Neuron (in vitro differentiated cells): Measurements from ENCODE around the gene VPS8.

Experiments used
- H2AFZ ChIP-seq: one replicate; pipeline ENCODE4 v1.6.1; 2013; ENCODE audit warnings: low read depth, mild to moderate bottlenecking, inconsistent platforms, low read length, moderate library complexity
- H3K27me3 ChIP-seq: one replicate; pipeline ENCODE4 v1.6.1; 2013; ENCODE audit warnings: low read length; ENCODE audit not compliant: insufficient read depth
- H3K36me3 ChIP-seq: one replicate; pipeline ENCODE4 v1.6.1; 2013; ENCODE audit warnings: low read length; ENCODE audit not compliant: insufficient read depth
- H3K4me1 ChIP-seq: one replicate; pipeline ENCODE4 v1.6.1; 2013; ENCODE audit warnings: low read length; ENCODE audit not compliant: insufficient read depth
- H3K4me3 ChIP-seq: 2 replicates; pipeline ENCODE4 v1.5.1; 2013; ENCODE audit warnings: mild to moderate bottlenecking, low read length, moderate library complexity
- H3K9me3 ChIP-seq: one replicate; pipeline ENCODE4 v1.6.1; 2013; ENCODE audit warnings: low read length

Gene VPS8

GRCh38 chr3:184807549-184807948 is 4.4 kb upstream of the VPS8 start:
- Histone ChIP-seq H3K9me3 (no peaks in the 10 kb centered on the region), H3K4me3 (no peak overlapping the region), H2AFZ (no peak overlapping the region)

GRCh38 chr3:184808021-184808420 is 3.9 kb upstream of the VPS8 start:
- no peak overlapping the region for H3K4me3 ChIP-seq
- peaks cover 5% of the 10 kb centered on the region for H3K4me1 ChIP-seq
- H3K9me3 ChIP-seq = no peaks in the 10 kb centered on the region

More at GRCh38 chr3:184807549-184807948, 4.4 kb upstream of the VPS8 start:
- H3K27me3 ChIP-seq = peaks cover 4% of the 10 kb centered on the region
- H3K36me3 ChIP-seq = no peaks in the 10 kb centered on the region
- H3K4me1 ChIP-seq = peaks cover under 1% of the 10 kb centered on the region

GRCh38 chr3:184810146-184810545 is 1.8 kb upstream of the VPS8 start:
- Histone ChIP-seq H3K4me3 (no peak overlapping the region), H3K27me3 (peaks cover 4% of the 10 kb centered on the region), H2AFZ (no peak overlapping the region), H3K9me3 (no peaks in the 10 kb centered on the region), H3K4me1 (peaks cover 8% of the 10 kb centered on the region), H3K36me3 (no peaks in the 10 kb centered on the region)

More at GRCh38 chr3:184808021-184808420, 3.9 kb upstream of the VPS8 start:
- Histone ChIP-seq H3K36me3 (no peaks in the 10 kb centered on the region), H3K27me3 (peaks cover 4% of the 10 kb centered on the region), H2AFZ (no peak overlapping the region)

GRCh38 chr3:184811034-184811433 is 932 bp upstream of the VPS8 start:
- Histone ChIP-seq H3K27me3 (peaks cover 4% of the 10 kb centered on the region), H3K9me3 (no peaks in the 10 kb centered on the region), H3K4me3 (no peak overlapping the region), H3K4me1 (peaks cover 8% of the 10 kb centered on the region), H3K36me3 (no peaks in the 10 kb centered on the region), H2AFZ (no peak overlapping the region)

GRCh38 chr3:184811663-184811998 is 335 bp upstream of the VPS8 start:
- peak overlapping the region; percentile 80 for H3K4me3 ChIP-seq
- no peaks in the 10 kb centered on the region for H3K36me3 ChIP-seq
- no peaks in the 10 kb centered on the region for H3K9me3 ChIP-seq
- peaks cover 4% of the 10 kb centered on the region for H3K27me3 ChIP-seq
- H2AFZ ChIP-seq = peak overlapping the region; percentile 89
- H3K4me1 ChIP-seq = peaks cover 8% of the 10 kb centered on the region

GRCh38 chr3:184812662-184813042 is 686 bp downstream of the VPS8 start:
- peaks cover 2% of the 10 kb centered on the region for H3K27me3 ChIP-seq
- no peaks in the 10 kb centered on the region for H3K36me3 ChIP-seq
- H2AFZ ChIP-seq = peak overlapping the region; percentile 89
- H3K4me1 ChIP-seq = peaks cover 8% of the 10 kb centered on the region
- peak overlapping the region; percentile 80 for H3K4me3 ChIP-seq
- no peaks in the 10 kb centered on the region for H3K9me3 ChIP-seq

- H3K36me3 ChIP-seq = no peaks in the 10 kb centered on the region
- H2AFZ ChIP-seq = no peak overlapping the region
- peak overlapping the region; percentile 80 for H3K4me3 ChIP-seq
- peaks cover 8% of the 10 kb centered on the region for H3K4me1 ChIP-seq
- no peaks in the 10 kb centered on the region for H3K27me3 ChIP-seq
- no peaks in the 10 kb centered on the region for H3K9me3 ChIP-seq
Measured at GRCh38 chr3:184813357-184813756, 1.4 kb downstream of the VPS8 start.

GRCh38 chr3:184814214-184814613 is 2.2 kb downstream of the VPS8 start:
- H2AFZ ChIP-seq = no peak overlapping the region
- H3K27me3 ChIP-seq = no peaks in the 10 kb centered on the region
- H3K4me3 ChIP-seq = no peak overlapping the region
- H3K36me3 ChIP-seq = no peaks in the 10 kb centered on the region
- H3K4me1 ChIP-seq = peaks cover 8% of the 10 kb centered on the region
- H3K9me3 ChIP-seq = no peaks in the 10 kb centered on the region

GRCh38 chr3:184815046-184815930 is 3.3 kb downstream of the VPS8 start:
- no peaks in the 10 kb centered on the region for H3K36me3 ChIP-seq
- no peaks in the 10 kb centered on the region for H3K9me3 ChIP-seq
- H2AFZ ChIP-seq = no peak overlapping the region

GRCh38 chr3:184816614-184817013 is 4.6 kb downstream of the VPS8 start:
- Histone ChIP-seq H3K27me3 (no peaks in the 10 kb centered on the region), H3K9me3 (no peaks in the 10 kb centered on the region), H3K4me1 (peaks cover 8% of the 10 kb centered on the region), H2AFZ (no peak overlapping the region), H3K36me3 (no peaks in the 10 kb centered on the region), H3K4me3 (no peak overlapping the region)

More at GRCh38 chr3:184815046-184815930, 3.3 kb downstream of the VPS8 start:
- peaks cover 8% of the 10 kb centered on the region for H3K4me1 ChIP-seq
- no peaks in the 10 kb centered on the region for H3K27me3 ChIP-seq
- no peak overlapping the region for H3K4me3 ChIP-seq

- Histone ChIP-seq H3K9me3 (no peaks in the 10 kb centered on the region), H3K4me1 (no peaks in the 10 kb centered on the region), H2AFZ (no peak overlapping the region), H3K4me3 (no peak overlapping the region), H3K27me3 (no peaks in the 10 kb centered on the region), H3K36me3 (no peaks in the 10 kb centered on the region)
Measured at GRCh38 chr3:184820525-184820924, 8.6 kb downstream of the VPS8 start.

- H3K4me3 ChIP-seq = no peak overlapping the region
- no peak overlapping the region for H2AFZ ChIP-seq
- H3K9me3 ChIP-seq = no peaks in the 10 kb centered on the region
- H3K27me3 ChIP-seq = no peaks in the 10 kb centered on the region
- H3K4me1 ChIP-seq = no peaks in the 10 kb centered on the region
- no peaks in the 10 kb centered on the region for H3K36me3 ChIP-seq
Measured at GRCh38 chr3:184821034-184821433, 9.1 kb downstream of the VPS8 start.

GRCh38 chr3:184822081-184822480 is 10.1 kb downstream of the VPS8 start:
- Histone ChIP-seq H3K27me3 (no peaks in the 10 kb centered on the region), H3K4me3 (no peak overlapping the region), H3K4me1 (no peaks in the 10 kb centered on the region), H3K36me3 (no peaks in the 10 kb centered on the region), H3K9me3 (no peaks in the 10 kb centered on the region), H2AFZ (no peak overlapping the region)

- Histone ChIP-seq H3K9me3 (no peaks in the 10 kb centered on the region), H2AFZ (no peak overlapping the region), H3K36me3 (peaks cover 2% of the 10 kb centered on the region), H3K4me1 (no peaks in the 10 kb centered on the region), H3K4me3 (no peak overlapping the region), H3K27me3 (no peaks in the 10 kb centered on the region)
Measured at GRCh38 chr3:184822654-184823053, 10.7 kb downstream of the VPS8 start.
